Measurements from ENCODE around the gene MAN2B2.

DNA sequence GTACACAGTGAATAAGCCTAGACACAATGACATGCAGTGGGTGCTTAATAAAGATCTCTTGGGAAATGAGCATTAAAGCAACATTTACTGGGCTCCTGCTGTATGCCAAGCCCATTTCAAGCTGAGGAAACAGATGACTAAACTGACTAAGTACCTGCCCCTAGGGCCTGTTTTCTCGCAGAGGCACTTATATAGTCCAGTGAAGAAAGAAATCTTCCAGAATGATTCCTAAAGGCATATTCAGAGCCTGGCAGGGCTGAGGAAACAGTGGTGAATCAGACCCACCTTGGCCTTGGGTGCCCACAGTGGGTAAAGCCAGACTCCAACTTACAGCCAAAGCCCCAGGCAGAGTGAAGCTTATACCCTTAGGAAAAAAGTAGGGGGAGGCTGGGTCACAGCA is 96.7 kb downstream of the MAN2B2 start:
- TF ChIP-seq, protein P1, sequence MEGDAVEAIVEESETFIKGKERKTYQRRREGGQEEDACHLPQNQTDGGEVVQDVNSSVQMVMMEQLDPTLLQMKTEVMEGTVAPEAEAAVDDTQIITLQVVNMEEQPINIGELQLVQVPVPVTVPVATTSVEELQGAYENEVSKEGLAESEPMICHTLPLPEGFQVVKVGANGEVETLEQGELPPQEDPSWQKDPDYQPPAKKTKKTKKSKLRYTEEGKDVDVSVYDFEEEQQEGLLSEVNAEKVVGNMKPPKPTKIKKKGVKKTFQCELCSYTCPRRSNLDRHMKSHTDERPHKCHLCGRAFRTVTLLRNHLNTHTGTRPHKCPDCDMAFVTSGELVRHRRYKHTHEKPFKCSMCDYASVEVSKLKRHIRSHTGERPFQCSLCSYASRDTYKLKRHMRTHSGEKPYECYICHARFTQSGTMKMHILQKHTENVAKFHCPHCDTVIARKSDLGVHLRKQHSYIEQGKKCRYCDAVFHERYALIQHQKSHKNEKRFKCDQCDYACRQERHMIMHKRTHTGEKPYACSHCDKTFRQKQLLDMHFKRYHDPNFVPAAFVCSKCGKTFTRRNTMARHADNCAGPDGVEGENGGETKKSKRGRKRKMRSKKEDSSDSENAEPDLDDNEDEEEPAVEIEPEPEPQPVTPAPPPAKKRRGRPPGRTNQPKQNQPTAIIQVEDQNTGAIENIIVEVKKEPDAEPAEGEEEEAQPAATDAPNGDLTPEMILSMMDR (IDR thresholded peaks at IDR 0.05), result no peak
- TF ChIP-seq POLR2A (IDR thresholded peaks at IDR 0.05; ENCODE audit: low read depth), result no peak
- no peak for TF ChIP-seq POLR2AphosphoS5 (IDR thresholded peaks at IDR 0.05)
- TF ChIP-seq EP300 (IDR thresholded peaks at IDR 0.05), result no peak
